GM18526 (cell line): ENCODE results near the gene RASGRP1.

Experiments used
- POLR2A ChIP-seq: IDR thresholded peaks from 3 replicates; pipeline ENCODE4 v1.6.1; 2011; ENCODE audit not compliant: insufficient read length; ENCODE audit errors: extremely low read depth

Gene RASGRP1

DNA sequence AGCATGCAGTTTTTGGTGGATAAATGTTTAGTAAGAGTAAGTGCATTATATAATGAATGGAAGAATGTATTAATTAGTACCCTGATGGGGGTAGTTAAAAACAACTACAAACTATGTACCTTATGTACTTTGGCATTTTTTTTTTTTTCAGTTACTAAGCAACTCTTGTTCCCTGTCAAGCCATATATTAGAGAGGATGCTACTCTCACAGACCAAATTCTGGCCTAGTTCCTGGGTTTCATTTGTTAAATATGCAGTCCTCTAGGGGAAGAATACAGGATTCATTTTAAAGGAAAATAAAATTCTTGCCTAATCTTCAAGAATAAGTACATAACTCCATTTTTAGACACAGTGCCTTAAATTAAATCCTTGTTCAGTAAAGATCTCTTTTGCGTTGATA is 93.8 kb downstream of the RASGRP1 start:
- no peak for TF ChIP-seq POLR2A

DNA sequence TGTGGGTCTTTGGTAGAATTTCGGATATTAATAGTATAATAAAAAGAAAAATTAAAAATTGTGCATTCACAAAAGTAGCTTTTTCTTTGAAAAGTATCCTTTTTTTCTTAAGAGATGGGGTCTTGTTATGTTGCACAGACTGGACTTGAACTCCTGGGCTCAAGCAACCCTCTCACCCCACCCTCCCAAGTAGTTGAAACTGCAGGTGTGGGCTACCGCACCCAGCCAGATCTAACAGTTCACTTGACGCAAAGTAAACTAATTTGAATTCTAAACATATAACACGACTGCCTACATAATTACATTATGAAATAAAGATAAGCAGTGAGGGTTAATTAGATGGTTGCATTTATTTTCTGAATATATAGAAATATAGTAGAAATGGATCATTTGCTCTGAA is 99.9 kb downstream of the RASGRP1 start:
- TF ChIP-seq POLR2A: no peak

DNA sequence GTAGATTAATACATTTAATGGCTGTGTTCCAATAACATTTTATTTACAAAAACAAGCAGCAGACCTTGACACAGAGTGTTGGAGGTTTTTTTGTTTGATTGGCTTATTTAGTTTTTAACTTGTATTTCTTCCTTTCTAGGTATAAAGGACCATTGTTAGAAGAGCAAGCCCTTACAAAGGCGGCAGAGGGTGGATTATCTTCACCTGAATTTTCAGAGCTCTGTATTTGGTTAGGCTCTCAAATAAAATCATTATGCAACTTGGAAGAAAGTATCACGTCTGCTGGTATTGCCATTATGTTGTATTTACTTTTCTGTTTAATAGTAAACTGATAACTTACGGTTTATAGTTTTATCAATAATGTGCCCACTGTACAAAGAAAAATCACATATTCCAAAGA is 100.7 kb downstream of the RASGRP1 start:
- TF ChIP-seq POLR2A: no peak

DNA sequence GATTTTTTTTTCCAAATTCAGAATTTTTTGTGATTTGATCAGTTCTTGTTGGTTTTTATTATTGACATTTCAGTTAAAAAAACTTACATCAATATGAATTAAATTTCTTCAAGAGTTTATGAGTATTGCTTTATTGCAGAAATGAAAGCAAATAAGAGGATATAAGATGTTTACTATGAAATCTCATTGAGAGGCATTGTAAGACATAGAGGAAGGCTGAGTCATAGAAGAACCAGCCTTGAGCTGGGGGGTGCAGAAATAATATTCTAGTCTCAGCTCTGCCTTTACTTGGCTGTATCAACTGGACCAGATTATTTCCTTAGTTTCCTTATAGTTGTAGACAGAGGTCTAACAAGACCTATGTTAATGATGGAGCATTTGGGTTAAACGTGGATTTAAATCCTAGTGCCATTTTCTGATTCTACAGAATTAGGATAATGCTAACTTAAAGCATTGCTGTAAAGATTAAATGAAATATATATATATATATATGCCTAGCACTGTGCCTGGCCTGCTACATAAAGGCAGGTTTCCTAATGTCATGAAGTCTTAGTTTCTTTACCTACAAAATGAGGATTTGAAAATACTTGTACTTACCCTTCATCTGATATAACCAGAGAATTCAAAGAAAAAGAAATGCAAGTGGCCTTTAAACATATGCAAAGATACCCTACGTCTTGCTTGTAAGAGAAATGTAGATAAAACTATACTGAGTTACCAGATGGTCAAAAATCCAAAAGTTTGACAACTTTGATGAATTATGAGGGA is 103.4 kb downstream of the RASGRP1 start:
- no peak for TF ChIP-seq POLR2A

- no peak for TF ChIP-seq POLR2A
Measured at GRCh38 chr15:38460543-38460942, 104.1 kb downstream of the RASGRP1 start.

DNA sequence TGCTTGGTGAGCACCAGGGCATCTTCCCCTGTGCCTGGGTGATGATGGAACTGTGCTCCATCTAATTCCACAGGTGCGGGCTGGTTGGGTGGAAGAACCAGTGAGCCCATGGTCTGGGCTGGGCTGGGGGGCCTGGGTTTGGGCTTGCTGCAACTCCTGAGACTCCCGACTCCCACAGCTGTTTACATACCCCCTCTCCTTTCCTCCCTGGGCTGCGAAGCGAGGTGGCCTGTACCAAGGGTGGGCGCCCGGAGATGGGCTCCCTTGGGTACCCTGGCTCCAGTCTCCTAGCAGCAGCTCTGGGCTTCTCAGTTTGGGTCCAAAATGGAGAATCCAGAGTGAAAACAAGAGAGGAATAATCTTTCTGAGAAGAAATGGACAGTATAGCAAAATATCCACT is 105.1 kb downstream of the RASGRP1 start:
- no peak for TF ChIP-seq POLR2A

GRCh38 chr15:38458646-38459045 is 106.0 kb downstream of the RASGRP1 start:
- TF ChIP-seq POLR2A: no peak

- no peak for TF ChIP-seq POLR2A
Measured at GRCh38 chr15:38455092-38455491, 109.5 kb downstream of the RASGRP1 start.

GRCh38 chr15:38454696-38455090 is 109.9 kb downstream of the RASGRP1 start:
- no peak for TF ChIP-seq POLR2A

DNA sequence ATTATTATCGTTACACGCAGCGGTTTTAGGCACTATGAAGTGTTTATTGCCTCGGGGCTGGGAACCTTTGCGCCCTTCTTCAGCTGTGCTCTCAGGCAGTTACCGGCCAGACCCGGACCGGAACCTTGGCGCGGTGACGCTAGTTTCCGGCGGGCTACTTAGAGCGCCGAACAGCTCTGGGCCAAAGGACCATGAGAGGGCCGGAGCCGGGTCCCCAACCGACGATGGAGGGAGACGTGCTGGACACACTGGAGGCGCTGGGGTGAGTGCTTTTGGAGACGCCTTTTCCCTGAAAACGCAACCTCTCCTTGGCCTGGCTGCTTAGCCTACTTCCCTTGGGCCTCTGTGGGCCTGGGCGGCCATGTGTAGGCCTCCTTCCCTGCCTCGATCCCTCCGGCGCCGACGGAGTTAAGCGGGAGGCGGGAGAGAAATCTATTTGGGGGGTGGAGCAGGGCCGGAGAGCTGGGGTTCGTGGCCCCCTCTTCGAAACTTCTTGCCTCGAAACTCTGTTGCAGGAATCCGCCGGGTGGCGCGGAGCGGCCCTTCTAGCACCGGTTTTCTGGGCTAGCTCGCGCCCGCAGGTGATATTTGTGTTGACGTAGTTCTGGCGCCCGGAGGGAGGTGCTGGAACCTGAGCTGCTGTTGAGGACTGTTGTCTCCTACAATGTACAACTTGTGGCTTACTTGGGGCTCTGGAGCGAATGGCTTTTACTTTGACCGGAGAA is 110.5 kb downstream of the RASGRP1 start, which contains the start of gene FAM98B:
Gene FAM98B (plus strand): TSS at position 157 of the 725 bp plus-strand sequence. CDS start 35 bp downstream, at position 192.
- peak; percentile 84 for TF ChIP-seq POLR2A

DNA sequence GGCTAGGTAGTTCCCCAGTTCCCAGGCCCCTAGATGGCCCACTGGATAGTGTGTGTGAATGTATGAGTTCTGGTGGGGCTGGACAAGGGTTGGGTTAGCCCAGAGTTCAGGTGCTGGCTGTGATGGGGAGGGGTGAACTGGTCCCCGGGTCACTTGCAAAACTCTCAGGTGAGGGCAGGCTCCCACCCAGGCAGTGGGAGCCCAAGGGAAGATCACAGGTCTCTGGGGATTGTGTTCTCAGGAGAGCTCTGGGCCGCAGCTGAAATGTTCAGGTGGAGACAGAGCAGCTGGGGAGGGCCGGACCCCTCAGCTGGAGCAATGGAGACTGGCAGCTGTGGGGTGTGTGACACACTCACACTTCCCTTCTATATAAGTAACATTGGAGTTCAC is 123.5 kb downstream of the RASGRP1 start:
- TF ChIP-seq POLR2A: no peak

GRCh38 chr15:38440353-38441129 is 124.1 kb downstream of the RASGRP1 start:
- no peak for TF ChIP-seq POLR2A
